NCI-H345 treated with DMSO at 0.1 percent for 48 hours (cell line): ENCODE results near the gene DGKB.

Experiments
- DNase-seq: peaks from one replicate; lab custom pipeline; 2025; ENCODE audit not compliant: unreplicated experiment; lab: John Stamatoyannopoulos, UW

DGKB gene

GRCh38 chr7:14233076-14233867, 669.3 kb downstream of the DGKB start:
- no peak for DNase-seq

GRCh38 chr7:14229047-14229446, 673.5 kb downstream of the DGKB start:
- DNase-seq: no peak

GRCh38 chr7:14228341-14228740, 674.2 kb downstream of the DGKB start:
- DNase-seq: no peak

- DNase-seq: no peak
Measured at GRCh38 chr7:14226126-14226525, 676.4 kb downstream of the DGKB start.

GRCh38 chr7:14219125-14219524, 683.4 kb downstream of the DGKB start:
- DNase-seq: no peak

GRCh38 chr7:14218338-14218737, 684.2 kb downstream of the DGKB start:
- DNase-seq: no peak

GRCh38 chr7:14209896-14210484, 692.6 kb downstream of the DGKB start:
- no peak for DNase-seq

GRCh38 chr7:14207711-14208110, 694.8 kb downstream of the DGKB start:
- DNase-seq: no peak

GRCh38 chr7:14207138-14207537, 695.4 kb downstream of the DGKB start:
- DNase-seq: no peak

- DNase-seq: no peak
Measured at GRCh38 chr7:14206121-14206520, 696.4 kb downstream of the DGKB start.

GRCh38 chr7:14201353-14201752, 701.2 kb downstream of the DGKB start:
- DNase-seq: no peak

- no peak for DNase-seq
Measured at GRCh38 chr7:14199336-14199735, 703.2 kb downstream of the DGKB start.

GRCh38 chr7:14197280-14197679, 705.3 kb downstream of the DGKB start:
- DNase-seq: peak; percentile 14

GRCh38 chr7:14196555-14196954, 706.0 kb downstream of the DGKB start:
- DNase-seq: no peak

- no peak for DNase-seq
Measured at GRCh38 chr7:14195871-14196270, 706.7 kb downstream of the DGKB start.

GRCh38 chr7:14195079-14195478, 707.5 kb downstream of the DGKB start:
- DNase-seq: no peak

- no peak for DNase-seq
Measured at GRCh38 chr7:14191686-14192098, 710.9 kb downstream of the DGKB start.

- DNase-seq: no peak
Measured at GRCh38 chr7:14184292-14184864, 718.2 kb downstream of the DGKB start.

GRCh38 chr7:14179781-14180180, 722.8 kb downstream of the DGKB start:
- DNase-seq: no peak

- no peak for DNase-seq
Measured at GRCh38 chr7:14177876-14178275, 724.7 kb downstream of the DGKB start.

GRCh38 chr7:14170872-14171271, 731.7 kb downstream of the DGKB start:
- no peak for DNase-seq

- no peak for DNase-seq
Measured at GRCh38 chr7:14158111-14158510, 744.4 kb downstream of the DGKB start.
